SK-N-SH treated with all-trans-retinoic acid at 6 μM for 48 hours (cell line): Measurements from ENCODE around the gene LMF2.

Source experiments
- GLIS3 ChIP-seq: fragments of 250-450 bp; sonication (Bioruptor Pico); IDR thresholded peaks from 2 replicates; pipeline ENCODE4 v1.5.0; 2020; ENCODE audit warnings: mild to moderate bottlenecking, moderate library complexity
- ZNF70 ChIP-seq: fragments of 450-650 bp; formaldehyde crosslinking; IDR thresholded peaks from 2 replicates; pipeline ENCODE4 v1.5.0; 2020; ENCODE audit warnings: mild to moderate bottlenecking, moderate library complexity
- ZNF8 ChIP-seq: fragments of 450-650 bp; formaldehyde crosslinking; IDR thresholded peaks from 2 replicates; pipeline ENCODE4 v1.5.0; 2020; ENCODE audit warnings: mild to moderate bottlenecking, moderate library complexity

DNA sequence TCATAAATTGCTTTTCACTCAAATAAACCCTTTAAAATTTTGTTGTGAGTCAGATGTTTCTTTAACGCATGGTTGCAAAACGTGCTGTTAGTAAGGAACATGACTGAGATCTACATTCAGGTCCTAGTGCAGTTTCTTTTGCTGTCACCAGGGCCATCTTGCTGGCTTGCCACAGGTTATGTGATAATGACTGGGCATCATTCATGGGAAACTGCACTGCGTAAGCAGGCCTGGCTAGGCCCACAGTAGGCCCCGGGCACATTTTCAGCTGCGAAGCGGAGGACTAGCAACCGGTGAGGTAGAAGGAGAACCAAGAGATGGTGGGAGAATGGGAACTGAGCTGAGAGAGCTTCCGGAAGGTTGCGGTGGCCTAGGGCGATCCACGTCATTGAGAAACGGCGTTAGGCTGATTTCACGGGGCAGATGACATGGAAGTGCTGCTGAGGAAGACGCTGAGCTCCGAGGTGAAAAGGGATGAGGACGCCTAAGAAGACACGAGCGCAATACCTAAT is 35.0 kb upstream of the LMF2 start:
- no peak for TF ChIP-seq ZNF70 (CRISPR knock-in tag)
- no peak for TF ChIP-seq ZNF8 (CRISPR knock-in tag)
- TF ChIP-seq GLIS3 (CRISPR knock-in tag): no peak
